Measurements from ENCODE around the gene POLG. TPM values are rescaled to one million over a fixed set of nuclear protein-coding genes. Genes with fewer than 3 reads are reported as not detected.

The POLG gene
- total RNA-seq, 1 donor from 2014 or later: 55.0 TPM

DNA sequence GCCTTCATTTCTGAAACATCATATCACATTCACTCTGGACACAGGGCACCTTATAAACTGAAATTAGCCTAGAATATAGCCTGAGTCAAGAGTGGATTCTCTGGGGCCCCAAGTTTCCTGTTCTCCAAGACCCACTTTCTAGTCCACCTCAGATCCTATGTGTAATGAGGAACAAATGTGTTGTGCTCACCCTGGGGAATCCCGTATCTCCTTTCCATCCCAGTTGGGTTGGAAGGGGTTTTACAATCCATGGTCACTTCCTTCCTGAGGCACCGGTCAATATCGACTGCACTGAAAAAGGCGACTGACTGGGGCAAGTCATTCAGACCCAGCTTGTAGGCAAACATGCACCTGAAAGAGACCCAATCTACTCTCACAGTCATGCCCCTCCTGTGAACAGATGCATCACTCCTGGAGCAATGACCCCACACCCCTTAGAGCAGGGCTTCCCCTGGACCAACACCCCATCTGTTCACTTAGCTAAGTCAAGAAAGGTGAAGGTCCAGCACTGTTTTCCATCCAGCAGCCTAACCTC lies 17.4 kb downstream of the POLG start:
- DNase-seq (ENCODE audit: extremely low spot score, unreplicated experiment): no peak
- Mint-ChIP-seq H3K36me3 (peaks cover 23% of the 10 kb centered on the region), H3K27me3 (no peaks in the 10 kb centered on the region), H3K4me1 (ENCODE audit: unreplicated experiment) (no peaks in the 10 kb centered on the region), H3K27ac (no peak overlapping the region), H3K4me3 (no peak overlapping the region), H3K9me3 (no peaks in the 10 kb centered on the region)
- TF ChIP-seq, protein P1, sequence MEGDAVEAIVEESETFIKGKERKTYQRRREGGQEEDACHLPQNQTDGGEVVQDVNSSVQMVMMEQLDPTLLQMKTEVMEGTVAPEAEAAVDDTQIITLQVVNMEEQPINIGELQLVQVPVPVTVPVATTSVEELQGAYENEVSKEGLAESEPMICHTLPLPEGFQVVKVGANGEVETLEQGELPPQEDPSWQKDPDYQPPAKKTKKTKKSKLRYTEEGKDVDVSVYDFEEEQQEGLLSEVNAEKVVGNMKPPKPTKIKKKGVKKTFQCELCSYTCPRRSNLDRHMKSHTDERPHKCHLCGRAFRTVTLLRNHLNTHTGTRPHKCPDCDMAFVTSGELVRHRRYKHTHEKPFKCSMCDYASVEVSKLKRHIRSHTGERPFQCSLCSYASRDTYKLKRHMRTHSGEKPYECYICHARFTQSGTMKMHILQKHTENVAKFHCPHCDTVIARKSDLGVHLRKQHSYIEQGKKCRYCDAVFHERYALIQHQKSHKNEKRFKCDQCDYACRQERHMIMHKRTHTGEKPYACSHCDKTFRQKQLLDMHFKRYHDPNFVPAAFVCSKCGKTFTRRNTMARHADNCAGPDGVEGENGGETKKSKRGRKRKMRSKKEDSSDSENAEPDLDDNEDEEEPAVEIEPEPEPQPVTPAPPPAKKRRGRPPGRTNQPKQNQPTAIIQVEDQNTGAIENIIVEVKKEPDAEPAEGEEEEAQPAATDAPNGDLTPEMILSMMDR (conservative IDR thresholded peaks at IDR 0.05): no peak

DNA sequence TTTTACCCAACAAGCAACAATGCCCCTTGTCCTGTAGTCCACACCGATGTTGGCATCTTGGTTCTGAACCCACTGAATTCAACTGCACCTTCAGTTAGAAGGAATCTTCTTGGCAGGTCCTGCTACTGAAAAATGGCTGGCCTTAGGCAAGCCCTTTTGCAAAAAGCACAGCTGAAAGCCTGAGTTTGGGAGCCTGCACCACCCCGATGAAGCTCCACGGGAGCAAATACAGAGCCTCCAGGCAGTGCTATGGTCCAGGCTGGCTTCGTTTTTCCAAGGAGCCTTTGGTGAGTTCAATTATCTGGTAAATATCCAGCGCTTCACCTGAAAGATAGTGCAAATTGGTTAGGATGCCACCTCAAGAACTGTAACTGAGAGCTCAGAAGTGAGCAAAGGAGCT lies 18.1 kb downstream of the POLG start:
- no peak for DNase-seq (ENCODE audit: extremely low spot score, unreplicated experiment)
- Mint-ChIP-seq H3K27me3 (no peaks in the 10 kb centered on the region), H3K9me3 (no peaks in the 10 kb centered on the region), H3K4me3 (no peak overlapping the region), H3K4me1 (ENCODE audit: unreplicated experiment) (no peaks in the 10 kb centered on the region), H3K27ac (no peak overlapping the region), H3K36me3 (peaks cover 23% of the 10 kb centered on the region)
- TF ChIP-seq, protein P1 (conservative IDR thresholded peaks at IDR 0.05): no peak

DNA sequence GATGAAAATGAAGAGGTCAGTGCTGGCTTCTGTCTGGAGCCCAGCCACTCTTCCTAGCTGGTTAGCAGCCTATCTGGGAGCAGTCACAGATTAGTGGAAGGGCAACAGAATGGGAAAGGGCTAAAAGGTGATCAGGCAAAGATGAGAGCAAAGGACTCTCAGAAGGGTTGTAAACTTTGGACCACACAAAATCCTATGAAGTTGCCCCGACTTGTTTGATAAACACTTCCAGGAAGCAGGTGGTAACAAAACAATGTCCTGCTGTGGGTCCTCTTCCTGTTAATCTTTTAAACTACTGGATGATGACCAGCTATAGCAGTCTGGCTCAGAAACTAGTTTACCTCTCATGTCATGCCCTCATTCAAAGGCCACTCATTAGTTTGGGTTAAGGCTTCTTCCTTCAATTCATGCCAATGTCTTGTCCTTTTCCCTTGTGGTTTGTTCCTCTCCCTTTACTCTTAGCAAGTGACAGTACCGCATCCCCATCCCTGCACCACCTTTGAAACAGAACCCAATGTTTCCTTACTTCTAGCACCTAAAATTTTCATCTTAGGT lies 19.2 kb downstream of the POLG start:
- TF ChIP-seq, protein P1 (conservative IDR thresholded peaks at IDR 0.05): no peak
- Mint-ChIP-seq H3K36me3 (peaks cover 22% of the 10 kb centered on the region), H3K4me3 (no peak overlapping the region), H3K4me1 (ENCODE audit: unreplicated experiment) (no peaks in the 10 kb centered on the region), H3K27ac (no peak overlapping the region), H3K9me3 (no peaks in the 10 kb centered on the region), H3K27me3 (no peaks in the 10 kb centered on the region)
- DNase-seq (ENCODE audit: extremely low spot score, unreplicated experiment): no peak

- peaks cover 23% of the 10 kb centered on the region for H3K36me3 Mint-ChIP-seq
Observed at GRCh38 chr15:89309993-89310392, 24.6 kb downstream of the POLG start.

DNA sequence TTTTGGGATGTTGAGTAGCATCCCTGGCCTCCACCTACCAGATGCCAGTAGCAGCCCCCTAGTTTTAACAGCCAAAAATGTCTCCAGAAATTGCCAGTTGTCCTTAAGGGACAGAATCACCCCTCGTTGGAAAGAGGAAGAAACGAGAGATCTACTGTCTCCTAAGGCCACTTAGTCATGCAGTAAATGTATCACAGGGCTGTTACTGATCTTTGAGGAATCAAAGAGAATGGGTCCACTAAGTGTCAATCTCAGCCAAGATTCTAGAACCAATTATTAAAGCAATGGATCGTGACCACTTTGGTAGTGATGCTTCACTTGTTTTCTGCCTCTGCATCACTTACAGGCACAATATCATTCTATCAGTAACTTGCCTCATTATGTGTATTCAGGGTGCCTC lies 26.4 kb downstream of the POLG start:
- Mint-ChIP-seq H3K27ac (no peak overlapping the region), H3K27me3 (no peaks in the 10 kb centered on the region), H3K4me3 (no peak overlapping the region), H3K36me3 (peaks cover 29% of the 10 kb centered on the region), H3K9me3 (no peaks in the 10 kb centered on the region), H3K4me1 (ENCODE audit: unreplicated experiment) (no peaks in the 10 kb centered on the region)
- TF ChIP-seq, protein P1 (conservative IDR thresholded peaks at IDR 0.05): no peak
- no peak for DNase-seq (ENCODE audit: extremely low spot score, unreplicated experiment)

More at GRCh38 chr15:89309993-89310392, 24.6 kb downstream of the POLG start:
- H3K9me3 Mint-ChIP-seq: no peaks in the 10 kb centered on the region
- no peak for DNase-seq (ENCODE audit: extremely low spot score, unreplicated experiment)
- TF ChIP-seq, protein P1 (conservative IDR thresholded peaks at IDR 0.05): no peak
- no peak overlapping the region for H3K4me3 Mint-ChIP-seq
- H3K27ac Mint-ChIP-seq: no peak overlapping the region
- no peaks in the 10 kb centered on the region for H3K27me3 Mint-ChIP-seq
- H3K4me1 Mint-ChIP-seq (ENCODE audit: unreplicated experiment): no peaks in the 10 kb centered on the region

All from type B pancreatic cell (in vitro differentiated cells).